IPS-18a (cell line): ENCODE measurements around the gene SV2C.

ENCODE experiments used
- H3K27ac ChIP-seq: one replicate; pipeline ENCODE4 v1.5.1; 2013; ENCODE audit warnings: low read length
- H3K27me3 ChIP-seq: one replicate; pipeline ENCODE4 v1.6.1; 2013; ENCODE audit warnings: mild to moderate bottlenecking, low read length; ENCODE audit not compliant: control insufficient read depth, insufficient read depth
- H3K36me3 ChIP-seq: one replicate; pipeline ENCODE4 v1.6.1; 2013; ENCODE audit warnings: low read depth, low read length; ENCODE audit not compliant: control insufficient read depth
- H3K4me1 ChIP-seq: one replicate; pipeline ENCODE4 v1.6.1; 2013; ENCODE audit warnings: low read depth, low read length; ENCODE audit not compliant: control insufficient read depth
- H3K4me3 ChIP-seq: one replicate; pipeline ENCODE4 v1.5.1; 2013; ENCODE audit warnings: low read length
- H3K9ac ChIP-seq: one replicate; pipeline ENCODE4 v1.6.1; 2013; ENCODE audit warnings: mild to moderate bottlenecking, low read length, moderate library complexity
- H3K9me3 ChIP-seq: one replicate; pipeline ENCODE4 v1.6.1; 2013; ENCODE audit warnings: low read depth, low read length; ENCODE audit not compliant: control insufficient read depth

SV2C gene

DNA sequence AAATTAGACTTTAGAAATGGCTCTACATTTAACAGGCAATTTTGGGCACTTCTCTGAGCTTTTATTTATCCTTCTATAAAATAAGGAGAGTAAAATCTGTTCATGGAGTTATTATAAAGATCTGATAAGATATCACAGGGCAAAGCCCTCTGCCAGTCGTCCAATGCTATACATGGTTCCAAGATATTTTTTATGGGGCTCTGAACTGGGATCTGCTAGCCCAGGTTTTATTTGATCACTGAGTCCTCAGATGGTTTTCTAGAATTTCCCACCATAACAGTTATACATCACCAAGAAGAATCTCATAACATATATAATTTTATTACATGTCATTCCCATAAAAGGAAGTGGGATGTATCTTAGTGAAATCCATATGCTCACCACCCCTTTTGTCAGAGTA is 296.7 kb downstream of the SV2C start:
- Histone ChIP-seq H3K4me3 (no peak overlapping the region), H3K9me3 (no peaks in the 10 kb centered on the region), H3K9ac (no peak overlapping the region), H3K4me1 (no peaks in the 10 kb centered on the region), H3K36me3 (no peaks in the 10 kb centered on the region), H3K27me3 (no peaks in the 10 kb centered on the region), H3K27ac (no peak overlapping the region)

DNA sequence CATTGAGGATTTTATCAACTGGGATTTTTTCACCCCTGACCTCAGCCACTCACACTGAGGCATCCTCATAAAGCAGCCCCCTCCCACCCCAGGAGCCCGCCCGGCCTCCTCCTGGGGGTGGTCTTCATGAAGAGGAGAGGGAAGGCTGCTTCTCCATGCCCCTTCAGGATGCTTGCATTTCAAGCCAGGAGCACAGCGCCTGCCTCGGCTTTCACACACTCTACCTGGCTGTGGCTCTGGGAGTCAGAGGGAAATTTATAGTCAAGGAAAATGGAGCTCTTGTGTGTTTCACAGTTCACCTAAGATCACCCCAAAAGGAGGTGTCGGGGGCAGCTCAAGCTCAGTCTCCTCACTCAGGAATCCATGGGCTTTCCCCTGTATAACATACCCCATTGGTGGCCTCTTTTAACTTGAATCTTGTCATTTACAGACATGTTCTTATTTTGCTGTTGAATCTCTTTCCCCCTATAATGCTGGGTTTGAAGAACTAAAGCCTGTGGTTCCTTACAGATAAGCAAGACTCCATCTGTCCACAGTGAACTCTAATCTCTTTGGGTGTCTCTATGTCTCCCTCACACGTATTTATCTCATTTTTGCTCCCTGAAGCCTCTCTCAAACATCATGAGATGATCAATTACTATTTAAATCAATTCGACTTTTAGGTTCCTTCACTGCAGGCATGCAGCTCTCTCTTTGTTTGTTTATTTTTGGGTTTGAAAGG is 297.3 kb downstream of the SV2C start:
- H3K27me3 ChIP-seq: no peaks in the 10 kb centered on the region

DNA sequence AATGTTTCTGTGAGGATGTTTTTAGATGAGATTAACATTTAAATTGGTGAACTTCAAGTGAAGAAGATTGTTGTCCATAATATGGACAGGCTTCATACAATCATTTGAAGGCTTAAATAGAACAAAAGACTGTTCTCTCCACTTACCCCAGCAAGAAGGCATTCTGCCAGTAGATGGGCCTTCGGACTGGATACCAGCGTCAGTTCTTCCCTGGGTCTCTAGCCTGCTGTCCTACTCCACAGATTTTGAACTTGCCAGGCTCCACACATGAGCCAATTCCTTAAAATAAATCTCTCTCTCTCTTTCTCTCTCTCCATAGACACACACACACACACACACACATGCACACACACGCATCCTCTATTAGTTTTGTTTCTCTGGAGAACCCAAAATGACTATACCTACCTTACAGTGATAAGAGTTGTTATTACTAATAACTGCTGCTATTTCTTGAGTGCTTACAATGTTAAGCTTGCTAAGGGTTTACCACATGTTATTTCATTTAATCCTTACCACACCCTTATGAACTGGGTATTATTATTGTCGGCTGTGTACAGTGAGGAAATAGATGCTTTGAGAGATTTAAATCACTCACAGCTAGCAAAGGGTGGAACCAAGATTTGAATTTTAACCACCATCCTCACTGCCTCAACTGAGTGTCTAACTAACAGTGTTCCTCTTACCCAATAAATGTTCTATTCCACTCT is 300.1 kb downstream of the SV2C start:
- Histone ChIP-seq H3K9me3 (no peaks in the 10 kb centered on the region), H3K4me1 (no peaks in the 10 kb centered on the region), H3K27me3 (no peaks in the 10 kb centered on the region), H3K36me3 (no peaks in the 10 kb centered on the region), H3K4me3 (no peak overlapping the region), H3K9ac (no peak overlapping the region), H3K27ac (no peak overlapping the region)

More for the DNA sequence above, 297.3 kb downstream of the SV2C start:
- Histone ChIP-seq H3K9ac (no peak overlapping the region), H3K27ac (no peak overlapping the region), H3K9me3 (no peaks in the 10 kb centered on the region), H3K4me1 (no peaks in the 10 kb centered on the region), H3K36me3 (no peaks in the 10 kb centered on the region), H3K4me3 (no peak overlapping the region)

DNA sequence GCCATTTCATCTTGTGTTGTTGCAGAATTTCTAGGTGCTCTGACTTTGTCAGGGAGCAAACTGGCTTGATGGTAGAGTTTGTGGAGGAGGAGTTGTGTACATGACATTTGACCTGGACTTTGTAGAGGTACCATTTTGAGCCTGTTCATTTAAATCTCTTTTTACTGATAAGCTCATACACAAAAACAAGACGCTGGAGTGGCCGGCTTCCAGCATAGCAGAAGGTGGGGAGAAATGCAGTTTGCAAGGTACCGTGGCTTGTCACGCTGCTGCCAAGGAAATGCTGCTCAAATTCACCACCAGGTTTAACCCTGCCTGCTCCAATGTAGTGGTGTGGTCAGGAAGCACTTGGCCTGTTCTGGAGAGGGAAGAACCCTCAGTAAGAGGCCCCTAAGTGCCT is 301.0 kb downstream of the SV2C start:
- peaks cover 6% of the 10 kb centered on the region for H3K4me1 ChIP-seq
- no peaks in the 10 kb centered on the region for H3K9me3 ChIP-seq
- H3K36me3 ChIP-seq: no peaks in the 10 kb centered on the region
- no peak overlapping the region for H3K4me3 ChIP-seq
- no peaks in the 10 kb centered on the region for H3K27me3 ChIP-seq
- H3K27ac ChIP-seq: no peak overlapping the region
- no peak overlapping the region for H3K9ac ChIP-seq

DNA sequence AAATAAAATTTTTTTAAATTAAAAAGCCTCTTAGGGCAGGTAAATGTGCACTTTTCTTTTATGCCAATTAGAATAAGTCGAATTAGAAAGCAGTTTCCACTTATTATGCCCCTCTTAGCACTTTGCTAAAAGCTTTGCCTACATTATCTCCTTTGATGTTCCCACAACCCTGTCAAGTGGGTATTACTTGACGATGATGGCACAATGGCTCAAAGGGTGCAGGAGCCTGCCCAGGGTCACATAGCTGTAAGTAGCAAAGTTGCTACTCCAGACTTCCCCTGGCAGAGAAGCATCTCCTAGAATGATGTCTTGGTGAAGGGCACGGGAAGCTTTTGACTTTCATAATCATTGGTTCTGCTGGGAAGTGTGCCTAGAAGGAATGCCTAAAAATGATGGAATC is 301.5 kb downstream of the SV2C start:
- Histone ChIP-seq H3K4me3 (no peak overlapping the region), H3K9me3 (no peaks in the 10 kb centered on the region), H3K27me3 (no peaks in the 10 kb centered on the region), H3K4me1 (peaks cover 7% of the 10 kb centered on the region), H3K9ac (no peak overlapping the region), H3K36me3 (no peaks in the 10 kb centered on the region), H3K27ac (no peak overlapping the region)

DNA sequence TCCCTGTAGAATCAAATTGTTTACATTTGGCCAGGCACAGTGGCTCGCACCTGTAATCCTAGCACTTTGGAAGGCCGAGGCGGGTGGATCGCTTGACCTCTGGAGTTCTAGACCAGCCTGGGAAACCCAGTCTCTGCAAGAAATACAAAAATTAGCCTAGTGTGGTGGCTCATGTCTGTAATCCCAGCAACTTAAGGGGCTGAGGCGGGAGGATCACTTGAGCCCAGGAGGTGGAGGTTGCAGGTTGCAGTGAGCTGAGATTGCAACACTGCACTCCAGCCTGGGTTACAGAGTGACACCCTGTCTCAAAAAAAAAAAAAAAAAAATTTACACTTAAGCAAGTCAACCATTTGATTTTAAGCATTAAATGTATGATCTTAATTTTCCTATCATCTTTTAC is 302.4 kb downstream of the SV2C start:
- Histone ChIP-seq H3K4me3 (no peak overlapping the region), H3K27ac (no peak overlapping the region), H3K9me3 (no peaks in the 10 kb centered on the region), H3K27me3 (no peaks in the 10 kb centered on the region), H3K9ac (no peak overlapping the region), H3K4me1 (peaks cover 7% of the 10 kb centered on the region), H3K36me3 (no peaks in the 10 kb centered on the region)

DNA sequence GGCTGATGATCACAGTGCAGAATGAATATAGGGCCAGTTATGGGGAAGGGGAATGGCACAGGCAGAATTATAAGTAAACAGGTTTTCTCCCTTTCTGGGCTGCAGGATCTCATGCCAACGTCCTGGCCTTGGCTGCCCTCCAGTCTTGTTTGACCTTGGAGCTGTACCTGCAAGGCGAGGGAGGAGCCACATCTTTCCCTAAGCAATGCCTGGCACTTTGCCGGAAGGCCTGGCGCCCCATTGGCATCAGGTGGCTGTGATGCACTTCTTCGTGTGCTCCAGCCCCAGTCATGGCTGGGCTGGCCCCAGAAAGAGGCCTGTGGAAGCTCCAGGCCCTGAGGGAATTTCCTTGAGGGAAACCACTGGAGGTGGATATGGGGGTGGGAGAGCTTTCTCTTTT is 303.2 kb downstream of the SV2C start:
- no peak overlapping the region for H3K9ac ChIP-seq
- no peaks in the 10 kb centered on the region for H3K9me3 ChIP-seq
- peaks cover 7% of the 10 kb centered on the region for H3K4me1 ChIP-seq
- H3K27ac ChIP-seq: no peak overlapping the region
- H3K36me3 ChIP-seq: no peaks in the 10 kb centered on the region
- H3K27me3 ChIP-seq: no peaks in the 10 kb centered on the region
- H3K4me3 ChIP-seq: no peak overlapping the region

DNA sequence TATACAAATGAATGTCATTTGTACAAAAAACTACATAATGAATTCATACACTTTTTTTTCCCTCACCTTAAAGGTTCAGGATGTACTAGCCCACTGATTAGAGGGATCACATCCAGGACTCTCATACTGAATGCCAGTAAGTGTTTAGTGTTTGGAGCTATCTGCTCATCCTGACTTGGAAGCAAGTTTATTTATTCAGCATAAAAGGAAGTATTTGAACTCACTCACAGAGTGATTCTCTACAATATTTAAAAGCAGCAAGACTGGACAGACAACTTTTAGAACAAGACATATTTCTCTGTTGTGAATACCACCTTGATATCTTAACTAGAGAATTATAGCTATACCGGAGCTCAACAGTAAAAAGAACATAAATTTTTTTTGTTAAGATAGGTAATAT is 305.1 kb downstream of the SV2C start:
- no peak overlapping the region for H3K4me3 ChIP-seq
- H3K27me3 ChIP-seq: no peaks in the 10 kb centered on the region
- H3K36me3 ChIP-seq: no peaks in the 10 kb centered on the region
- H3K4me1 ChIP-seq: peaks cover 18% of the 10 kb centered on the region
- no peaks in the 10 kb centered on the region for H3K9me3 ChIP-seq
- H3K9ac ChIP-seq: no peak overlapping the region
- H3K27ac ChIP-seq: no peak overlapping the region

DNA sequence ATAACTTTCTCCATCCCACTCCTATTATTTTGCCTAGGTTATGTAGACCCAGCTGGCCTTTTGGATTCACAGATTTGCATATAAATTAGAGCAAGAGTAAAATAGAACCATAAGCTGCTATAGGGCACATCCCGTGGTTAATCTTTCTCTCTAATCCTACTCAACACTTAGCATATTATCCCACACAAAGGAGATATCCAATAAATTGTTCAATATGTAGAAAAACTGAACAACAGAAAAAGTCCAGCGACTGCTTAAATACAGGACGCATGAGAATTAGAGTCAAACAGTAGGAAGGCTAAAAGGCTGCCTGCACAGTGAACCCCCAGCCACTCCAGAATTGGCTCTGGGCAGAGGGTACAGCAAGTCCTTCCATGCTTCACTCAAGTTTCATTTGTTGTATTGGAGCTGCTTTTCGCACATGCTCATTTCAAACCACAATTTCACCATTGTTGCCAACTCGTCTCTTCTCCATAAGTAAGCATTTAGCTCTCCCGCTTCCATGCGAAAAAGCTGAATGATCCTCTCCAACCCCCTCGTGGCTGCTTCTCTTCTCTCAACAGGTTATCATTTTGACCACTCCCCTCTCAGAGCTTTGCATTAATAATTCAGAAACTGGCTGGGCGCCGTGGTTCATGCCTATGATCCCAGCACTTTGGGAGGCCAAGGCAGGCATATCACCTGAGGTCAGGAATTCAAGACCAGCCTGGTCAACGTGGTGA is 305.8 kb downstream of the SV2C start:
- peaks cover 18% of the 10 kb centered on the region for H3K4me1 ChIP-seq
- H3K36me3 ChIP-seq: no peaks in the 10 kb centered on the region
- H3K9me3 ChIP-seq: no peaks in the 10 kb centered on the region
- no peak overlapping the region for H3K27ac ChIP-seq
- no peak overlapping the region for H3K9ac ChIP-seq
- H3K4me3 ChIP-seq: no peak overlapping the region
- no peaks in the 10 kb centered on the region for H3K27me3 ChIP-seq

DNA sequence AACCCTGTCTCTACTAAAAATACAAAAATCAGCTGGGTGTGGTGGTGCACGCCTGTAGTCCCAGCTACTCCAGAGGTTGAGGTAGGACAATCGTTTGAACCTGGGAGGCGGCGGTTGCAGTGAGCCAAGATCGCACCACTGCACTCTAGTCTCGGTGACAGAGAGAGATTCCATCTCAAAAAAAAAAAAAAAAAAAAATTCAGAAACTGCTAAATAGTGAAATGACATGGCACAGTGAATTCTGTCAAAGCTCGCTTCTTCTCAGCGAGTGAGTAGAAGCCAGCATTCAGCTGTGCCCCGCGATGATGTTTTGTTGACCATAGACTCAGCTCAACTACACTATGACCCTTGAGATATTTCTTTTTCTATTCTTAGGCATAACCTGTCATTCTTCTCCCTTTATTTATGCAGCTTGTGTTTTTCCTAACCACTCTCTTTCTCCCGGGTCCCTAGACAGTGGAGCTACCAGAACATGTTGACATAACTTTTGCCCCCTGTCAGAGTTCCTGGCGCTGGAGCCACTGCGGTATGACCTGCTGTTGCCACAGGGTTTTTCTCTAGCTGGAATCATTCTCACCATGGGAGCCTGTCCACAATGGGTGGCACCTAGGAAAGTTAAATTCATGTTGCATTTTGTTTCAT is 306.5 kb downstream of the SV2C start:
- H3K27ac ChIP-seq: no peak overlapping the region
- no peaks in the 10 kb centered on the region for H3K27me3 ChIP-seq
- H3K9ac ChIP-seq: no peak overlapping the region
- no peaks in the 10 kb centered on the region for H3K9me3 ChIP-seq
- no peak overlapping the region for H3K4me3 ChIP-seq
- no peaks in the 10 kb centered on the region for H3K36me3 ChIP-seq
- peaks cover 18% of the 10 kb centered on the region for H3K4me1 ChIP-seq

DNA sequence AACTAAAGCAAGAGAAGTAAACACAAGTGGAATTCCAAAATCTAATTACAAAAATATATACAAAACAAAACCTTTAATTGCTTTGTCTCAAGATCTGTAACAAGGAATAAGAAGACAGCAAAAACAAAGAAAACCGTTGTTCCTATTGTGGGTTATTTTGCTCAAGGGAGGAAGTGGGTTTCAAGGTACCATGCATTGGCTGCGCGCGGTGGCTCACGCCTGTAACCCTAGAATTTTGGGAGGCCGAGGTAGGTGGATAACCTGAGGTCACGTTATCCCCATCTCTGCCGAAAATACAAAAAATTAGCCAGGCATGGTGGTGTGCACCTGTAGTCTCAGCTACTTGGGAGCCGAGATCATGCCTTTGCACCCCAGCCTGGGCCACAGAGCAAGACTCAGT is 307.8 kb downstream of the SV2C start:
- H3K9ac ChIP-seq: no peak overlapping the region
- H3K27ac ChIP-seq: no peak overlapping the region
- peaks cover 18% of the 10 kb centered on the region for H3K4me1 ChIP-seq
- no peaks in the 10 kb centered on the region for H3K27me3 ChIP-seq
- H3K4me3 ChIP-seq: no peak overlapping the region
- H3K9me3 ChIP-seq: no peaks in the 10 kb centered on the region
- H3K36me3 ChIP-seq: no peaks in the 10 kb centered on the region
